Measurements from ENCODE around the gene ADGRG2. TPM values are rescaled to one million over a fixed set of nuclear protein-coding genes. Genes with fewer than 3 reads are reported as not detected.
"Not testable (repeated sequence)": the region's sequence is repeated elsewhere in the genome, so short reads cannot be mapped to it uniquely, and the experiment has no call there.

ADGRG2 gene
- total RNA-seq, 1 experiment from 2014 or later: not detected

DNA sequence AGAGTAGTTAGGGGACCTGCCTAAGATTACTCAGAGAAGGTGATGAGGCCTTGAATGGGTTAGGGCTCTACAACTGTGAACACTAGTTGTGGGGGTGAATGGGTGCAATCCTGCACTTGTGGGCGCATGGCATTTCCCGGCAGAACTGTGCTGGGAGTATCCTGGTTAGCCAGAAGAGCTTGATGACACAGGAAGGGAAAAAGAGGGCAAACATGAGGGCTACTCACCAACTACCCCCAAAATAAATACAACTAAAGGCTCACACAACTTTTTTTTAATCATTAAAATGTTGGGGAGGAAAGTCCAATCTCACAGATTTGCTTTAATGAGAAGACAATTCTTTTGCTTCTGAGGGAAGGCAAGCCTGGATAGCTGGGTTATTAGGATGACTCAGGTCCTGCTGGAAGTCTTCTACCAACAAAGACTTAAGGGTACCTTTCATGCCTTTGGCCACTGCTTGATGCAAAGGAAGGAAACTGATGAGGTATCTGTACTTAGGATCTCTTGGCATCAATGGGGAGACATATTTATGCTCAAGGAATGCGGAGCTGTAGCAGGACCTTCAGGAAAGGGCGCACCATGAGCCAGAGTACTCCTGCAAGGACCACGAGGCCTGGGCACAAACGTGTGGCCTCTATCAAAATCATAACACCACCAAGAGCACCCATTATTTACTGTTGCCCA, 141.0 kb downstream of the ADGRG2 start:
- no peak for DNase-seq (ENCODE audit: low read depth, low spot score)
- intact Hi-C loops (cut with micrococcal nuclease): no loop called here
- ChIA-PET CTCF (no interaction called here), POLR2A (no interaction called here), RAD21 (ENCODE audit: low non-redundant PET in 1 of 2, low total read pairs in 2 of 2, uncharacterized antibody in 2 of 2, unreplicated experiment in 2 of 2) (no interaction called here)
- ATAC-seq: no peak
- Histone ChIP-seq H3K4me3 (replicated peaks in 1 of 2; ENCODE audit: low read depth in 1 of 2, low read length in 2 of 2) (no peak overlapping the region), H3K27me3 (ENCODE audit: insufficient read depth, low read length) (no peaks in the 10 kb centered on the region), H3K4me1 (ENCODE audit: control insufficient read depth in 1 of 2, insufficient read depth in 2 of 2, low read length in 2 of 2) (no peaks in the 10 kb centered on the region; a peak in 1 of 4 replicates), H3K79me2 (ENCODE audit: insufficient read depth, low read length) (peaks cover 15% of the 10 kb centered on the region), H2AFZ (ENCODE audit: low read depth, low read length, poor library complexity, severe bottlenecking) (no peak overlapping the region), H3K9me2 (ENCODE audit: insufficient read depth) (no peaks in the 10 kb centered on the region), H3K9ac (ENCODE audit: low read length) (no peak overlapping the region), H3K4me2 (ENCODE audit: low read length) (no peak overlapping the region), H3K27ac (ENCODE audit: low read depth, low read length) (no peak overlapping the region), H3K9me3 (ENCODE audit: control insufficient read depth in 1 of 2, insufficient read depth in 1 of 2, low read depth in 1 of 2, low read length in 2 of 2) (no peaks in the 10 kb centered on the region), H4K20me1 (ENCODE audit: insufficient read depth) (no peaks in the 10 kb centered on the region), H3K36me3 (ENCODE audit: control insufficient read depth in 1 of 2, insufficient read depth in 2 of 2, low read length in 2 of 2) (no peaks in the 10 kb centered on the region)
- TF ChIP-seq REST (IDR thresholded peaks at IDR 0.05; ENCODE audit: low read depth) (no peak), YY1 (IDR thresholded peaks at IDR 0.05; ENCODE audit: extremely low read depth, insufficient replicate concordance, low read depth, low read length) (no peak), JUND (IDR thresholded peaks at IDR 0.05) (no peak), CEBPB (IDR thresholded peaks at IDR 0.05; ENCODE audit: low read depth) (no peak), ZFX (IDR thresholded peaks at IDR 0.05) (no peak), EGR1 (IDR thresholded peaks at IDR 0.05; ENCODE audit: low read depth) (no peak), SP1 (IDR thresholded peaks at IDR 0.05; ENCODE audit: low read depth) (no peak), POLR2AphosphoS5 (IDR thresholded peaks at IDR 0.05; ENCODE audit: low read depth, low read length) (no peak), POLR2A (IDR thresholded peaks at IDR 0.05; ENCODE audit: borderline replicate concordance, extremely low read depth, insufficient read depth, insufficient read length) (no peak), EZH2 (IDR thresholded peaks at IDR 0.05) (no peak), TCF7L2 (IDR thresholded peaks at IDR 0.05; ENCODE audit: borderline replicate concordance, extremely low read depth, insufficient read depth, insufficient read length) (no peak)
- TF ChIP-seq, protein P1, sequence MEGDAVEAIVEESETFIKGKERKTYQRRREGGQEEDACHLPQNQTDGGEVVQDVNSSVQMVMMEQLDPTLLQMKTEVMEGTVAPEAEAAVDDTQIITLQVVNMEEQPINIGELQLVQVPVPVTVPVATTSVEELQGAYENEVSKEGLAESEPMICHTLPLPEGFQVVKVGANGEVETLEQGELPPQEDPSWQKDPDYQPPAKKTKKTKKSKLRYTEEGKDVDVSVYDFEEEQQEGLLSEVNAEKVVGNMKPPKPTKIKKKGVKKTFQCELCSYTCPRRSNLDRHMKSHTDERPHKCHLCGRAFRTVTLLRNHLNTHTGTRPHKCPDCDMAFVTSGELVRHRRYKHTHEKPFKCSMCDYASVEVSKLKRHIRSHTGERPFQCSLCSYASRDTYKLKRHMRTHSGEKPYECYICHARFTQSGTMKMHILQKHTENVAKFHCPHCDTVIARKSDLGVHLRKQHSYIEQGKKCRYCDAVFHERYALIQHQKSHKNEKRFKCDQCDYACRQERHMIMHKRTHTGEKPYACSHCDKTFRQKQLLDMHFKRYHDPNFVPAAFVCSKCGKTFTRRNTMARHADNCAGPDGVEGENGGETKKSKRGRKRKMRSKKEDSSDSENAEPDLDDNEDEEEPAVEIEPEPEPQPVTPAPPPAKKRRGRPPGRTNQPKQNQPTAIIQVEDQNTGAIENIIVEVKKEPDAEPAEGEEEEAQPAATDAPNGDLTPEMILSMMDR (IDR thresholded peaks at IDR 0.05 in 2 of 3, conservative IDR thresholded peaks at IDR 0.05 in 1 of 3; ENCODE audit: borderline replicate concordance in 1 of 3, insufficient read depth in 1 of 3, low read depth in 2 of 3, low read length in 2 of 3): no peak
- TF ChIP-seq, protein P2, sequence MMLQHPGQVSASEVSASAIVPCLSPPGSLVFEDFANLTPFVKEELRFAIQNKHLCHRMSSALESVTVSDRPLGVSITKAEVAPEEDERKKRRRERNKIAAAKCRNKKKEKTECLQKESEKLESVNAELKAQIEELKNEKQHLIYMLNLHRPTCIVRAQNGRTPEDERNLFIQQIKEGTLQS (IDR thresholded peaks at IDR 0.05): no peak
- no TSS peak for BruUV-seq (replicated peaks)

DNA sequence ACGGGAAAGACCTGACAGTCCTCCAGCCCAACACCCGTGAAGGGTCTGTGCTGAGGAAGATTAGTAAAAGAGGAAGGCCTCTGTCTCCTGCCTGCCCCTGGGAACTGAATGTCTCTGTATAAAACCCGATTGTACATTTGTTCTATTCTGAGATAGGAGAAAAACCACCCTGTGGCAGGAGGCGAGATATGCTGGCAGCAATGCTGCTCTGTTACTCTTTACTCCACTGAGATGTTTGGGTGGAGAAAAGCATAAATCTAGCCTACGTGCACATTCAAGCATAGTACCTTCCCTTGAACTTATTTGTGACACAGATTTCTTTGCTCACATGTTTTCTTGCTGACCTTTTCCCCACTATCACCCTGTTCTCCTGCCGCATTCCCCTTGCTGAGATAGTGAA, 142.0 kb downstream of the ADGRG2 start:
- H3K79me2 ChIP-seq (ENCODE audit: insufficient read depth, low read length): peaks cover 15% of the 10 kb centered on the region
- H3K4me2 ChIP-seq (ENCODE audit: low read length); DNase-seq (ENCODE audit: low read depth, low spot score); H3K4me1 ChIP-seq (ENCODE audit: control insufficient read depth in 1 of 2, insufficient read depth in 2 of 2, low read length in 2 of 2); H3K9me3 ChIP-seq (ENCODE audit: control insufficient read depth in 1 of 2, insufficient read depth in 1 of 2, low read depth in 1 of 2, low read length in 2 of 2); POLR2A ChIA-PET; H3K4me3 ChIP-seq (replicated peaks in 1 of 2; ENCODE audit: low read depth in 1 of 2, low read length in 2 of 2); H4K20me1 ChIP-seq (ENCODE audit: insufficient read depth); H3K36me3 ChIP-seq (ENCODE audit: control insufficient read depth in 1 of 2, insufficient read depth in 2 of 2, low read length in 2 of 2); CTCF ChIA-PET; H2AFZ ChIP-seq (ENCODE audit: low read depth, low read length, poor library complexity, severe bottlenecking); BruUV-seq (replicated peaks); intact Hi-C loops (cut with micrococcal nuclease); H3K9me2 ChIP-seq (ENCODE audit: insufficient read depth); H3K27me3 ChIP-seq (ENCODE audit: insufficient read depth, low read length); RAD21 ChIA-PET (ENCODE audit: low non-redundant PET in 1 of 2, low total read pairs in 2 of 2, uncharacterized antibody in 2 of 2, unreplicated experiment in 2 of 2); H3K9ac ChIP-seq (ENCODE audit: low read length); ATAC-seq; H3K27ac ChIP-seq (ENCODE audit: low read depth, low read length): not testable (repeated sequence)

Data from HCT116 (cell line).